SH-SY5Y (cell line): ENCODE measurements around the gene GABRD.

Experiments used
- GATA2 ChIP-seq: IDR thresholded peaks from 2 replicates; pipeline ENCODE4 v1.6.1; 2011; ENCODE audit warnings: mild to moderate bottlenecking, low read depth, low read length
- GATA3 ChIP-seq: IDR thresholded peaks from 2 replicates; pipeline ENCODE4 v1.6.1; 2011; ENCODE audit warnings: low read depth, mild to moderate bottlenecking, low read length, moderate library complexity

- TF ChIP-seq GATA3 = no peak
- no peak for TF ChIP-seq GATA2
These were observed 3.0 kb upstream of the GABRD start for GRCh38 chr1:2016123-2016522.
